HG02943 (cell line): ENCODE results near the gene TBC1D22B.
A peak's percentile ranks its signal among the peaks of the same experiment; 100 is the strongest.

Experiments
- ATAC-seq: cut with Tn5 transposase; IDR thresholded peaks from one replicate; pipeline ENCODE4 v1.9.1; 2021; ENCODE audit warnings: mild to moderate bottlenecking, low read depth, moderate library complexity; ENCODE audit not compliant: unreplicated experiment

Gene TBC1D22B, protein sequence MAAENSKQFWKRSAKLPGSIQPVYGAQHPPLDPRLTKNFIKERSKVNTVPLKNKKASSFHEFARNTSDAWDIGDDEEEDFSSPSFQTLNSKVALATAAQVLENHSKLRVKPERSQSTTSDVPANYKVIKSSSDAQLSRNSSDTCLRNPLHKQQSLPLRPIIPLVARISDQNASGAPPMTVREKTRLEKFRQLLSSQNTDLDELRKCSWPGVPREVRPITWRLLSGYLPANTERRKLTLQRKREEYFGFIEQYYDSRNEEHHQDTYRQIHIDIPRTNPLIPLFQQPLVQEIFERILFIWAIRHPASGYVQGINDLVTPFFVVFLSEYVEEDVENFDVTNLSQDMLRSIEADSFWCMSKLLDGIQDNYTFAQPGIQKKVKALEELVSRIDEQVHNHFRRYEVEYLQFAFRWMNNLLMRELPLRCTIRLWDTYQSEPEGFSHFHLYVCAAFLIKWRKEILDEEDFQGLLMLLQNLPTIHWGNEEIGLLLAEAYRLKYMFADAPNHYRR

DNA sequence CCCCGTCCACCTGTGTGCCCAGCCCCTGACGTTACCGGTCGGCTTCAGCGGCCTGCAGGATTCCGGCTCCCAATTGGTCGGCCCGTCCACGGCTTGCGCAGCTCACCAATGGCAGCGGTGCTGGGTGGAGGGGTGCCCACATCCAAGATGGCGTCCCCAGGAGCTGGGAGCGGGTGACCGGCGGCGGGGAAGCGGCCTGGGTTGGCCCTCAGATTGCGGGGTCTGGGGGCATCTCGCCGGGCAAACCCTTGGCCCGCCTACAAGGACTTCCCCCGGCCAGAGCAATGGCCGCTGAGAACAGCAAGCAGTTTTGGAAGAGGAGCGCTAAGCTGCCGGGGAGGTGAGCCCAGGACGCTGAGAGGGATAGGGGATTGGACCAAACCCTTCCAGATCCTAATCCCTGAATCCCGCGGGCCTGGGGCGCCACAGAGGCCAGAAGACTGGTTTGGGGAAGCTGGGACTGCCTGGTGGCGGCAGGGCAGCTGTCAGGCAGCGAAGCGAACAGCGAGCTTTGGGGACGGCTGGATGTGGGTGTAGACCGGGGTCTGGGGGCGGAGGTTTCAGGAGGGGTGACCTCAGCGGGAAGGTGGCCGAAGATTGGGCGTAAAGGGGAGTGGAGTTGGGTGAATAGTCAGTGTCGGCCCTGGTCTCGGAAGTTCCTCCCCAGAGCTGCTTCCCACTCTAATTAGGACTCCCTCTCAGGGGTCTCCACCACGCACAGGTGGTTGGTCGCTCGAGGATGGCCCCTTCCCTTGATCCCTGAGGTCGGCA is at the start of gene TBC1D22B, which contains the start of gene TMEM217:
Gene TBC1D22B (plus strand): TSS at position 139 of the 771 bp plus-strand sequence. CDS start 146 bp downstream, at position 285.
Gene TMEM217 (minus strand): TSS at position 511 of the 771 bp plus-strand sequence. CDS start 39,114 bp downstream, outside the sequence.
- ATAC-seq: peak; percentile 94

DNA sequence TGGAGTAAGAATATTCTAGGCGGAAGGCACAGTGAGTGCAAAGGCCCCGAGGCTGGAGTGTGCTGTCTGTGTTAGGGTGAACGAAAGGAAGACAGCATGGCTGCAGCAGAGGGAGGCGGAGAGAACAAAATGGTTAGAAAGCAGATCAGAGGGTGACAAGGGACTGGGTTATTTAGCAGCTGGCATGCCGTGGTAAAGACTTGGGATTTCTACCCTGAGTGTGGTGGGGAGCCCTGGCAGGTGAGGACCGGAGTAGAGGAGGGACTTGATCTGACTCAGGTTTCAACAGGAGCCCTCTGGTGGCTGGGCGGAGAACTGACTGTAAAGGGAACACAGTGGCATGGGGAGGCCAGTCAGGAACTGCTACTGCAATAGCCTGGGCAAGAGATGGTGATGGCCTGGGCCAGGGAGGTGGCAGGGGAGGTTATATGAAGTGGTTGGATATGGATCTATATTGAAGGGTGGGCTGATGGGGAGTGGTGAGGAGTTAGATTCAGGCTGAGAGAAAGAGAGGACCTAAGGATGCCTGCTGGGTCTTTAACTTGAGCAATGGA is 49.6 kb upstream of the TBC1D22B start:
- peak; percentile 68 for ATAC-seq

DNA sequence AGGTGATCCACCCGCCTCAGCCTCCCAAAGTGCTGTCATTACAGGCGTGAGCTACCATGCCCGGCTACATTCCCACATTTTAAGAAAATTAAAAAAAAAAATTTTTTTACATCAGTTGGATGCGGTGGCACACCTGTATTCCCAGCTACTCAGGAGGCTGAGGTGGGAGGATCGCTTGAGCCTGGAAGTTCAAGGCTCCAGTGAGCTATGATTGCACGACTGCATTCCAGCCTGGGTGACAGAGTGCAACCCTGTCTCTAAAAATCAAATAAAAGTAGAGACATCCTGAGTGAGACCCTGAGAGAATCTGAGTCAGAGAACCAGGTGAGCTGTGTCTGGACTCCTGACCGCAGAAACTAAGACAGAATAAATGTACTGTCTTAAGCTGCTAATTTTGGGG is 48.8 kb upstream of the TBC1D22B start:
- ATAC-seq: no peak

DNA sequence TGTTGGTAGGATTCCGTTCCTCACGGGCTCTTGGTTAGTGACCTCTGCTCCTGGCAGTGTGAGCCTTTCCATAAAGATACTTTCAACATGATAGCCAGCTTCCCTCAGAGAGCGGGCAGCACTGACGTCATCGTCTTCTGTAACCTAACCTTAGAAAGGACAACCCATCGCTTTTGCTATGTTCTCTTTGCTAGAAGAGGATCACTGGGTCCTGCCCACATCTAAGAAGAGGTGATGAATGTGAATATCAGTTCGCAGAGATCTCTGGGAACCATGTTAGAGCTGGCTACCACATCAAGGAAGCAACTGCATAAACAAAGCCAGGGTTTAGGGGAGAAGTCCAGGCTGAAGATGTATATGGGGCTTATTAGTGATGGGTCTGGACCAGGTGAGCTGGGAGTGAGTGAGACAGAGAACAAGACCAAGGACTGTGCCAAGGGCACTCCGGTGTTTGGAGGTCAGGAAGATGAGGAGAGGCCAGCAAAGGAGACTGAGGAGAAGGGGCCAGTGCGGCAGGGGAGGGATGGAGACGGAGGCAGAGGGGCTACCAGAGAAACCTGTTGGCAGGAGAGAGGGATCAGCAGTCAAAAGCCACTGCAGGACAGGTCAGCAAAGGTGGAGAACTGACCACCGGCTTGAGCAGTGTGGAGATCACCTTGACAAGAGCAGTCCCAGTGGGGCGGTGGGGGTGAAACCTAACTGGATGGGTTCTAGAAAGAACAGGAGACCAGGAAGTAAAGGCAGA is 47.9 kb upstream of the TBC1D22B start:
- ATAC-seq: no peak

DNA sequence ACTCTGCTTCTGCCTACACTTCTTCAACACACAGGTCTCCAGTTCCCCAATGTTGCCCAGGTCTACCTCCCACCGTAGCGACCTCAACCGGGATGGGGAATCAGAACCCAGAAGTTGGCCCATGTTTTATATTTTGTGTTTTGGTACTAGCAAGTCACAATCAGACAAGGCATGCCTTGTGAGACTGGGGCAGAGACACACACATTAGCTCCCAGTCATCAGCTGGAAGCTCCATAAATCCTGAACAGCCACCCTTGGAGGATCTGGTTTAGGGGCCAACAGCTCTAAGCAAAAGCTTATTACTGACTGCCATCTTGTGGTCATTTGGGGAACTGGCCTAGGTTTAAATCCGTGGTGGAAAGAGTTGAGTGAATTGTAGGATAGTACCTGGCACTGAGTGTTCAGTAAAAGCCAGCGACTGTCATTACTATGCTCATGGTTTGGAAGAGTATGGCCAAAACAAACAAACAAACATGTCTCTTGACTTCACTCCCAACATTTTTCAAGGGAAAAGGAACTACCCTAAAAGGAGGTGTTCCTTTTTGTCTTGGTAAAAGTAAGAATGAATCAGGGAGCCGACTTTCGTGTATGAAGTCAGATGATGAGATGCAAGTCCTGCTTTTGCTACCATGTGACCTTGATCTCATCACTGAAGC is 47.1 kb upstream of the TBC1D22B start:
- no peak for ATAC-seq

DNA sequence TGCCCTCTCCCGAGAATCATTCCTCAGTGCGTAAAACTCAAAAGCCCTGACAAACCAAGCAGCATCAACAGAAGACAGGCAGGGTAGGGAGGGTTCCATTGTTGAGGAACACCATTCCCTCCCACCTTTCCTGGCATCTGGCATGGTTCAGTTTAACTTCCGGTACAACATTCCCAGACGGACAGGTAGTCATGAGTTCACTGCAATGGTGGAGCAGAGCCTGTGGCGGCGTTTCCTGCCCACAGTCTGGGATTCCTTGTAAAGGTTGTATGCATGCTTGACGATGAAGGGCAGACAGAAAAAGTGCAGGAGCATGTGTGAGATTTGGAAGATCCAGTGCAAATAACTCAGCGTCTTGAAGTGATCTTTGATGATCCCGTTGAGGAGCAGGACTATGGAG is 45.3 kb upstream of the TBC1D22B start:
- ATAC-seq: no peak

DNA sequence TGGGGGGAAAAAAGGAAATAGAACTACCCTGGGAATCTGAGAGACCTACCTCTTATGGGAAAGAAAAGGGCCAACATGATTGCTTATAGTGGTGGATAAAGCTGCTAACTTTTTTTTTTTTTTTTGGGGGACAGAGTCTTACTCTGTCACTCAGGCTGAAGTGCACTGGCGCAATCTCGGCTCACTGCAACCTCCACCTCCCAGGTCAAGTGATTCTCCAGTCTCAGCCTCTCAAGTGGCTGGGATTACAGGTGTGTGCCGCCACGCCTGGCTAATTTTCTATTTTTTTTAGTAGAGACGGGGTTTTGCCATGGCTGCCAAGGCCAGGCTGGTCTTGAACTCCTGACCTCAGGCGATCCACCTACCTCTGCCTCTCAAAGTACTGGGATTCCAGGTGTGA is 39.5 kb upstream of the TBC1D22B start:
- ATAC-seq: no peak

DNA sequence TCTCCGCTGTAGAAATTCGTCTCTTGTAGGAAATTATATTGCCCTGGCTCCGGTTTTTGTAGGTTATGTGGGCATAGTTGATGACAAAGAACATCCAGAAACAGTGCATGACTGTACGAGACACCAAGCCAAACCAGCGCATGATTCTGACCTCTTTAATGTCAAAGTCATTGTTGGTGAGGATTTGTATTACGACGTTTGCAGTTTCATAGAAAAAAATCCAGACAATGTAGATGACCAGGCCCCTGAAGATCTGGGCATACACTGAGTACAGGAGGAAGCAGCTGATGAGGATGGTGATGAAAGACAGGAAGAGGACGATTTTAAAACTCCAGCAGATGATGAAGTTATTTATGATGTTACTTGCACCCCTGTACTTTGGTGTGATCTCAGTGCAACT is 39.1 kb upstream of the TBC1D22B start:
- ATAC-seq: no peak

DNA sequence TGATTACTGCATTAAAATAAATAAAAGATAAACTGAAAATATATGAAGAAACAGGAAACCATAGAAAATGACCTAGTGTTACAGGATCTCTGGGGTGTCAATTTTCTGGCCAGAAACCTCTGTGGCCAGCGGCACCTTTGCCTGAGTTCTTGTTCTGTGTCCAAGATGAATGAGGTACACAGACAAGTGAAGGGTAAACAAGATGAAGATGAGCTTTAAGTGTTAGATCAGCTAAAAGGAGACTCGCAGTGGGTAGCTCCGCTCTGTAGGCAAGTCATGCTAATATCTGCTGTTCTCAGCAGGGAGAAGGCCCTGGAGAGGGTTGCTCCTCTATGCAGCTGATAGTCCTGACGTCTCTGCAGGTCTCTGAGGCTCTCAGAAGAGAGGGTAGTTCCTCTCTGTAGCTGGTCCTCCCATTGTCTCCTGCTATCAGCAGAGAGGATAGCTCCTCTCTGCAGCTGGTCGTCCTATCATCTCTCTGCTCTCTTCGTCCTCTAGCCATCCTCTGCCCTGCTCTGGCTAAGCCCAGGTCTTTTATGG is 35.9 kb upstream of the TBC1D22B start:
- ATAC-seq: no peak

DNA sequence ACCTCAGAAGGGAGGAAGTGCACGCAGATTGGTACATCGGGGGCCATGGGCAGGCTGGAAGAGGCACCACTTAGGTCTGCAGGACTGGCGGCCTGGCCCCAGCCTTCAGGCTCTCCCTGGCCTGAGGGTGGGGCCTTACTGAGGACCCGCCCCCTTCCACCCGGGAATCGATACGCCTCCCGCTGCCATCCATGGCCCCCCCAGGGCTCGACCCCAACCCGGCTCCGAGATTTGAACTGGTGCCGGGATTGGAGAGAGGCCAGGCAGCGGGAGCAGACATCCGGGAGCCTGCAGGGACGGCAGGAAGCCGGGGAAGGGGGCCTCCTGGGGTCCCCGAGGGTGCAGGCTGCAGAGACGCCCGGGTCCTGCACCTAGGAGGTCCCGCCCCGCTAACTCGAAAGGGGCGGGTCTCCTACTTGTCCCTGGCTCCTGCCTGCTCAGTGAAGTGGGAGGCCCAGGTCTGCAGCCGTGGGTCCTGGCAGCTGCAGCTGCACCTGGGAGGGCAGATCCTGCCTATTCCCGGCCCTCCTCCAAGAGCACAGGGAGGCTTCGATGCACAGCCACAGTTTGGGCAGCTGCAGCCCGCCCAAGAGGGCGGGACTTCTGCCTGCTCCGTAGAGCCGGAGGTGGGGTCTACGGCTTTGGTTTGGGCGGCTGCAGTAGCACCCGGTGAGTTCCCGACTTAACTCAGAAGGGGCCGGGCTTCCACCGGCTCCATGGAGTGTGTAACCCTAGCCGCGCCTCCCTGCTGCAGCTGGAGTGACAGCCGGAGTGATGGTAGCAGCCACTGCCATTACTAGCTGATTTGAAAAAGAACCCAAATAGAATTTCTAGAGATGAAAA is 35.2 kb upstream of the TBC1D22B start:
- peak; percentile 90 for ATAC-seq

DNA sequence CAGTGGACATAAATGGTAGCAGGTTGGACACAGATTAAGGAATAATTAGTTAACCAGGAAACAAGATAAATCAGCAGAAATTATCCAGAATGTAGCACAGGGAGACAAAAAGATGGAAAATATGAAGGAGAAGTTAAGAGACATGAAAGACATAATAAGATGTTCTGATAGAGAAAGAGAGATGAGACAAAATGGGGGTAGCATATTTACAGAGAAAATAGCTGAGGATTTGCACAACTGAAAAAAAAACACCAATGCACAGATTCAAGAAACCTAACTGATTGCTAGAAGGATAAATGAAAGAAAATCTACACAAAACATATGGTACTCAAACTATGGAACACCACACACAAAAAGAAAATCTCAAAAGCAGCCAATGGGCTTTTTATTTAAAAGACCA is 34.6 kb upstream of the TBC1D22B start:
- no peak for ATAC-seq

DNA sequence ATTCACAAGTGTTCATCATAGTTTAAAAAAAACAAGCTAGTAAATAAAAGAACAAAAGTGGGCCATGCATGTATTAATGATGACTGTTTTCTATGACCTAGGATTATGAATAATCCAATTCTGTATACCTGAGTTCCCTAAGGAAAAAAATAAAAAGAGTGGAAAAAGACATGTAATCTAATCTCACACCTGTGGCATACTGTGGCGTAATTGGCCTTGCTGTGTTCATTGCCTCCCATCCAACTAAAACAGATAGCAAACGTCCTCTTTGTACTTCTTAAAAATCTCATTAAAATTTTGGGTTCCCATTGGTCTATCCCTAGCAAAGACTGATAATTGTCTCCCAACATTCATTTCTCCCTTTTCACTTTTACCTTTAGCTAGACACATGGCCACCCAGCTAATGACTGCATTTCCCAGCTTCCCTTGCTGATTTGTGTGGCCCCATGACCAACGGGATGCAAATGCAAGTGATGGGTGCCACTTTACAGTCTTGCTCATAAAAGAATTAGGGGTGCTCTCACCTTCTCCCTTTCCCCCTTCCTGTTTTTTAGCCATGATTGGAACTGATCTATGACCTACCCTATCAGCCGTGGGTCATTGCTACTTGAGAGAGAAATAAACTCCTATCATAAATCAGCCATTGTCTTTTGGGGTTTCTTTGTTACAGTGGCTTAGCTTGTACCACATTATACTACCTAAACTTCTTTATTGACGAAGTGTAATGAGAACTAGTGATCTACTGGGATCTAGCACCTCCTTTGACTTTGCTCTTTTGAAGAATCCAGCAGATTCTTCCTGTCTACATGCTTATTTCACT is 32.0 kb upstream of the TBC1D22B start:
- no peak for ATAC-seq

DNA sequence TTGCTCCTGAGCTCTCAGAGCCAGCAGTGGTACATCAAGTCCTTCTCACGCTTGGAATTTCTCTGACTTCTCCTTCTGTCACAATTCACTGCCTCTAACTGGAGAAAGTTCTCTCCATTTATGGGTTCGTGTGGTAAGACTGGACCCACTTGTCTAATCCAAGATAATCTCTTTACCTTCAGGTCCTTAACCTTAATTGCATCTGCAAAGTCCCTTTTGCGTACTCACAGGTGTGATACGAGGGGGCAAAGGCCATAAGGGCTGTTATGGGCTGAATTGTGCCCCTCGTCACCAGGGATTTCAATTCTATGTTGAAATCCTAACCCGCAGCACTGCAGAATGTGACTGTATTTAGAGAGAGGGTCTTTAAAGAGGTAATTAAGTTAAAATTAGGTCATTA is 27.5 kb upstream of the TBC1D22B start:
- no peak for ATAC-seq

DNA sequence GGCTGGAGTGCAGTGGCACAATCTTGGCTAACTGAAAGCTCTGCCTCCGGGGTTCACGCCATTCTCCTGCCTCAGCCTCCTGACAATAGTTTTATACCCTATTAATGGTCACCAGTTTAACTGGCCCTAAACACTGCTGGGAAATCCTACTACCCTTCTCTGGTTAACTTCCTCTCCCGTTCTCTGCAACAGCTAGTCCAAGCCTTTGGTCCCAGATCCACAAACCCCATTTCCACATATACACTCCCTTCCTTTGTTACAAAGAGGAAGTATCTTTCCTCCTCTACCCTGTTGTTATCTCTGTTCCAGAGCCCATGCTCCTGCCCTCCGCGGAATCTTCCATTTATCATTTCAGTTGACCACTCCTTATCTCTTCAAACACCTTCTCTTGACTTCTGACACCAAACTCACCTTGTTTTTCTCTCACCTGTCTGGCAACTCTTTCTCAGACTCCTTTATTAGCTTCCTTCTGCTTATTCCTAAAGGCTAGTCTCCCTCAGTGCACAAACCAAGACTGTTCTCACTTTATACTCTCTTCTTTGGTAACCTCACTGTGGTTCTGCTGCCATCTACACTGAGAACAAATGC is 25.0 kb upstream of the TBC1D22B start:
- no peak for ATAC-seq

DNA sequence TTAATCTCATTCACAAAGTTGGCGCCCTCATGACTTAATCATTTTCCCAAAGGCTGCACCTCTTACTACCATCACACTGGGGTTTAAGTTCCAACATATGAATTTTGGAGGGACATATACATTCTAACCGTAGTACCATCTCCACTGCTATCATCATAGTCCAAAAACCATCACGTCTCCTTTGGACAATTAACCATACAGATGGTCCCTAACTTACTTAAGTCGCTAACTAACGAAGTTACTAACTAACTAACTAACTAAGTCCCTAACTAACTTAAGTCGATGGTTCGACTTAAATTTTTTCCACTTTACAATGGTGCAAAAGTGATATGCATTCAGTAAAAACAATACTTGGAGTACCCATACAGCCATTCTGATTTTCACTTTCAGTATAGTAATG is 24.0 kb upstream of the TBC1D22B start:
- ATAC-seq: no peak

DNA sequence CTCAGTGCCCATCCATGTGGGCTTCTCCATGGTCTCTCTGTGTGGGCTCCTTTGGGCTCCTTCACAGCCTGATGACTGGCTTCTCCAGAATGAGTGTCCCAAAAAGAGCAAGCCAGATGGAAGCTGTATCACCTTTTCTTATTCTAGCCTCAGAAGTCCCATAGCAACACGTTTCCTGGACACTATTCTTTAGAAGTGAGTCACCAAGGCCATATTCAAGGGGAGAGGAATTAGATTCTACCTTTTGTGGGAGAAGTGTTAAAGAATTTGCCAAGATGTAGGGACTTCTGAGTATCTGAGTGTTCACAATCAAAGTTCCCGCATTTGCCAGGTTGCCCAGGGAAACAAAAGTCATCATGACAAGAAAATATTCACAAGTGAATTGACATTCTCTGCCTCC is 20.7 kb upstream of the TBC1D22B start:
- no peak for ATAC-seq

DNA sequence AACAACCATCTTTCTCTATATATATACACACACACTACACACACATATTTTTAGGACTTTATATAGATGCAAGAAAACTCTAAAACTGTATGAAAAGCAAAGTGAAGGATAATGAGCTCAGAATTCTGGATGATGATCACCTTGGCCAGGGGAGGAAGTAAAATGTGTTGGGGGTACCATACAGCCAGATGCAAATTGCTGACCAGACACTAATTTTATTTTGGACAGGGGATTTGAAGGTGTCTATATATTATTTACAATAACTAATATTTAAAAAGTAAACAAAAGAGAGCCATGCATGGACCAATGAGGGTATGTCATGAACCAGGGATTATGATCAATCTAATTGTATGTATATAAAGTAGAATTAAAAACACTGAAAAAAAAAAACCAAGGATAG is 19.8 kb upstream of the TBC1D22B start:
- ATAC-seq: no peak

DNA sequence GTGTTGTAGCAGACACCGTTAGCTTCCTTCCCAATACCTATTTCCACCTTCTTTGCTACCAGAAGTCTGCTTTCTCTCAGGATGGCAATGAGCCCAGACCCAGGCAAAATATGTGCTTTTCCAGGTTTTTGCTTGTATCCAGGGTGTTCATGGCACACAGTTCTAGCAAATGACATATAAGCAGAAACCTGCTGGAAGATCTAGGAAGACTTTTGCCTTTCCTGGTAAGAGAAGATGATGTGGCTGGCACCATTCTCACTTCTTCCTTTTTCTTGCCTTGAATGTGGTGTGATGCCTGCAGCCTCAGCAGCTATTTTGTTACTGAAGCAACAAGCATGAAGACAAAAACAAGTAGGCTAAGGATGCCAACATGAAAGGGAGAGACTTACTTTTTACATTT is 19.2 kb upstream of the TBC1D22B start:
- no peak for ATAC-seq
